DOHH2 (cell line): ENCODE measurements around the gene MS4A10.

Experiments used
- EZH2phosphoT487 ChIP-seq: fragments of 200-600 bp; sonication (generic); IDR thresholded peaks from 2 replicates; pipeline ENCODE4 v1.6.1; 2017; ENCODE audit warnings: borderline replicate concordance, mild to moderate bottlenecking, antibody characterized with exemption, low read length, moderate library complexity, mixed read lengths
- TF ChIP-seq, protein P1 (sequence below): fragments of 200-600 bp; sonication (generic); IDR thresholded peaks from one replicate; pipeline ENCODE4 v1.5.1; 2014; ENCODE audit warnings: antibody characterized with exemption, mild to moderate bottlenecking, low read depth, low read length; ENCODE audit not compliant: poor library complexity, severe bottlenecking

DNA sequence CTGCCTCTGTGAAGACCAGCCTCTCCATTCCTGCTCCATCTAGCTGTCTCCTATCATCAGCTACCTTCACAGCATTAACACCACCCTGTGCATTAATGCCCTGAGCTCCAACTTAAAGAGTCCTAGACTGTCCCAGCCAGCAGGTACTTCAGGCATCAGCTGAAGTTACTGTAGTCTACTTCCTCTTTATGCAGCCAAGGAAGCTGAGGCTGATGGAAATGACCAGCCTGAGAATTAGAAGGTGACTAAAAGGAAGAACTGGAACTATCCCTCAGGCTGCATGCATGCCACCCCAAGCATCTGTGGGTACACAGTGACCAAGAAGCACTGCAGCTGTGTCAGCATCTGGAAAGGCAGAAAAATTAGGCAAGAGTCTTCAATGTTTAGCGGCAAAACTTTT is 28.2 kb downstream of the MS4A10 start:
- TF ChIP-seq, protein P1, sequence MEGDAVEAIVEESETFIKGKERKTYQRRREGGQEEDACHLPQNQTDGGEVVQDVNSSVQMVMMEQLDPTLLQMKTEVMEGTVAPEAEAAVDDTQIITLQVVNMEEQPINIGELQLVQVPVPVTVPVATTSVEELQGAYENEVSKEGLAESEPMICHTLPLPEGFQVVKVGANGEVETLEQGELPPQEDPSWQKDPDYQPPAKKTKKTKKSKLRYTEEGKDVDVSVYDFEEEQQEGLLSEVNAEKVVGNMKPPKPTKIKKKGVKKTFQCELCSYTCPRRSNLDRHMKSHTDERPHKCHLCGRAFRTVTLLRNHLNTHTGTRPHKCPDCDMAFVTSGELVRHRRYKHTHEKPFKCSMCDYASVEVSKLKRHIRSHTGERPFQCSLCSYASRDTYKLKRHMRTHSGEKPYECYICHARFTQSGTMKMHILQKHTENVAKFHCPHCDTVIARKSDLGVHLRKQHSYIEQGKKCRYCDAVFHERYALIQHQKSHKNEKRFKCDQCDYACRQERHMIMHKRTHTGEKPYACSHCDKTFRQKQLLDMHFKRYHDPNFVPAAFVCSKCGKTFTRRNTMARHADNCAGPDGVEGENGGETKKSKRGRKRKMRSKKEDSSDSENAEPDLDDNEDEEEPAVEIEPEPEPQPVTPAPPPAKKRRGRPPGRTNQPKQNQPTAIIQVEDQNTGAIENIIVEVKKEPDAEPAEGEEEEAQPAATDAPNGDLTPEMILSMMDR = no peak
- no peak for TF ChIP-seq EZH2phosphoT487
